Posterior vena cava (tissue), 2 donors: ENCODE measurements around the gene CTBP2. TPM values are rescaled to one million over a fixed set of nuclear protein-coding genes. Genes with fewer than 3 reads are reported as not detected.
"Not testable (repeated sequence)": the region's sequence is repeated elsewhere in the genome, so short reads cannot be mapped to it uniquely, and the experiment has no call there.

Experiments
- DNase-seq: peaks from one replicate; pipeline ENCODE4 v3.0.0-alpha.2; 2020; ENCODE audit warnings: low spot score
- intact Hi-C, 2 donors: fragments of 100-400 bp; cut with DNase I; formaldehyde crosslinking; loops; one replicate each; pipeline versions ENCODE4 v1.14.1 to v1.14.2; 2022 to 2023
- total RNA-seq, 2 donors: library from RNA; stranded (reverse); fragmentation: NEBNext Ultra II Directional; extraction: Animal tissue kit (Norgen Biotek cat#: 25700); gene quantifications; one replicate each; pipeline ENCODE4 v1.2.1, GENCODE V29; 2021
- donor health status: DM: yes; HTN: yes; CAD: no.
- donor health status: DM: yes; HTN: yes; CAD: no.

CTBP2 gene
- total RNA-seq, 2 donors from 2014 or later = 44.4 to 47.3 TPM

DNA sequence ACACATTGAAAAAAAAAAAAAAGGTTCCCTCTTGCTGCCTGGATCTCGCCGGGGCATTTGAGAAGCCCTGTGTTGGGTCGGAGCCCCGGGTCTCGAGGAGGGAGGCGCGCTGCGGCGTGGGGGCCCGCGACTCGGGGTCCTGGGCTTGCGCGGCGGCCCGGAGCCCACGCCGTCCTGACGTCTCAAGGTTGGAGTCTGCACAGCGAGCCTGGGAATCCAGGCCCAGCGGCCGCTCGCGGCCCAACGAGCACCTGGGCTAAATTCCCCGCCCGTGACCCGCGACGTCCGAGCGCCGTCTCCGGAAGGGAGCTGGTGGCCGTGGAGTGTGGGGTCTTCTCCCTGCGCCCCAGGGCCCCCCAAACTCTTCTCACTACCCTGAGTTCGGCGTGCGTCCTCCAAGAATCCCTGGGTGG is 1.4 kb upstream of the CTBP2 start:
- no peak for DNase-seq
- intact Hi-C loops = no loop called here

DNA sequence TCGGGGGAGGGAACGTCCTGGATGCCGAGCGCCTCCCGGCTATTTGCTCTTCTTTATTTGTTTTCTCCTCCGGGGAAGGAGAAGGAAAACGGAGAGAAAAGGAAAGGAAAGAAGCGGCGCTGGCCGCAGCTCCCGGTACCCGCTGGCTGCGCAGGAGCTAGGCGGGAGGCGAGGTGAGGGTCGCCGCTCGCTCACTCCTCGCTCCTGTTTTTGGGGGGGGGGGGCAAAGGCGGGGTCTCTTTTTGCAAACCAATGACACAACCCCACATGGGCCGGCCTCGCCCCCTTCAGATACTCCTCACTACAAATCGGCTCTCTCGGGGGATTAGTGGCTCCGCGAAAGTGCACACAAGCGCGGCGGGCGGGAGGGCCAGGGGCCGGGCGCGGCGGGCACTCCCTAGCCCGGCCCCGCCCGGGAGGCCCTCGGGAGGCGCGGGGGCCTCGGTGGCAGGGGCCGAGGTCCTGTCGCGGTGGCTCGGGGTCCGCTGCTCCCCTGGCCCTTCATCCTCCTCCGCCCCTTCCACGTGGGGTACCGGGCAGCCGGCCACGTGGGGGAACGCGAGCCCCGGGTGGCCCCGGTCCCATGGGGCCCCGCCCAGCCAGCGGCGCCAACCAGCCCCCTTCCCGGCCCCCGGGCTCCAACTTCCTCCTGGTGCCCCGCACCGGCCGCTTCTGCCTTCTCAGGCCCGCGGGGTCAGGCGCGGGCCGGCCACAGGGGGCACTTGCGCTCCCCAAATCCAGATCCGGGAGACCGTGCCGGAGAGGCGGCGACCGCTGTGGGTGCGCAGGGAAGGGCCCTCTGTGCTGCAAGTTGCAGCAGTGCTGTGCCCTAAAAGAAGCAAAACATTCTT is 718 bp upstream of the CTBP2 start:
- intact Hi-C loops = no loop called here
- DNase-seq = peak; percentile 93

DNA sequence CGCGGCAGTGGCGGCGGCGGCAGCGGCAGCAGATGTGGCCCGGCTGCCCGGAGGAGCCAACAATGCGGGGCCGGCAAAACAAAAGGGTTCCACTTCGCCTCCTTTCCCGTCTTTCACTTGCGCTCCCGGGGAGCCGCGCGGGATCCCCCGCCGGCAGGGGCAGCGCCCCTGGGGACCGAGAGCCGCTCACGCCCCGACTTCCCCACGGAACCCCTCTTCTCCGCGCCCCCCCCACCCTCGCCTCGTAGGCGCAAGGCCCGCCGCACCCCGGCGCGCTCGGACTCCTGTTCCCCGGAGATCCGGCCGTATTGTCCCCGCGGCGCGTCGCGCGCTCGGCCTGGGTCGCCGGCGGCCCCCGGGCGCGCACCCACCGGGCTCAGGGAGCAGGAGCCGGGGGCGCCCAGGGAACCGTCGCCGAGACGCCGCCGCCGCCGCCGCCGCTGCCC is 854 bp downstream of the CTBP2 start:
- intact Hi-C loops = loop anchor here in 1 of 2 donors (10.0 kb wide), 1 partner anchor 105 kb away; no protein-coding TSS in a partner anchor
- DNase-seq = no peak

DNA sequence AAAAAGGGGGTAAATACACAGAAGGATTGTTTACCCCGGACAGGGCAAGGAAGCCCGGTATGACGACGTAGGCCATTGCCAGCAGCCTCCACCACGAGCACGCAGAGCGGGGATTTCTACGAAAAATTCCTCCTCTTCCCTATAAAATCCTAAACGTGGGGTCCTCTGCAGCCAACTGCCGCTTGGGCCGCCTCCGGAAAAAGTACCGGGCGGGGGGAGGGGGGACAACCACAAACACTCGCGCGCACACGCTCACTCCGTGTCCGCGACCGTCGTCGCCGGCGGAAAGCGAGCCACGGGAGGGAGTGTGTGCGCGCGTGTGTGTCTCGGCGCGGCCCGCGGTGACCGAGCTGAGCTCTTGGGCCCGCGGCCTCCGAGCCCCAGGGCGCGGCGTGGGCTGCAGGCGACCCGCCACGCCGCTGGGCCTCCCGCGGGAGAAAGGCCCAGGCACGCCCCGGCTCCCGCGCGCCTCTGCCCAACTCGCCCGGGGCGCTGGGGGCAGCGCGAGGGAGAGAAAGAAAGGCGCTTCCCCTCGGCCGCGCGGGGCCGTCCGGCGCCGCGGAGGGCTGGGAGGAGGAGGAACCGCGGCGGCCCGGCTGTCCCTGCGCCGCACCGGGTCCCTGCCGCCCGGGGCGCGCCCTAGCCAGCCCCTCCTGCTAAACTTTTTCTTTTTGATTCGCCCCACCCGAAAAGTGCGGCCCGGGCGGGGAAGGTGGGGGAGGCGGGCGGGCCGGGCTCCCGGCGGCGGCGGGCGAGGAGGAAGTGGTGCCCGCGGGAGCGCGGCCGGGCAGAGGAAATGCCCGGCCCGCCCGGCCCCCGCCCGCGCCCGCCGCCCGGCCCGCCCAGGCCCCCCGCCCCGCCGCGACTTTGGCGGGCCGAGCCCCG is 1.5 kb downstream of the CTBP2 start:
- intact Hi-C loops = loop anchor here in 1 of 2 donors (10.0 kb wide), 1 partner anchor 104 kb away; no protein-coding TSS in a partner anchor
- peak; percentile 86 for DNase-seq

DNA sequence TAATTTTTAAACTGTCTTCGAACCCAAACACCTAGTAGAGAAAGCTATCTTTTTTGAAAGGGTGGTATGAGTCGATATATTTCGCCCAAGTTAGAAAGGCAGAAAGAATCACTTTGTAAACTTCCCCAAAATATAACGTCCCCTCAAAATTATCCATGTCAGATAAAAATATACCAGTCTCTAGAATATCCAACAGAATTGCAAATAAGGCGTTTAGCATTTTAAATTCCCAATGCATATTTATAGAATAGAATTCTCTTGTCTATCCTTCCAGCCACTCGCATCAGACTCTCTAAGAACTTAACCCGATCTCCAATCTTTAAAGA is 2.1 kb downstream of the CTBP2 start:
- no peak for DNase-seq
- intact Hi-C loops = loop anchor here in 1 of 2 donors (10.0 kb wide), 1 partner anchor 103 kb away; no protein-coding TSS in a partner anchor

DNA sequence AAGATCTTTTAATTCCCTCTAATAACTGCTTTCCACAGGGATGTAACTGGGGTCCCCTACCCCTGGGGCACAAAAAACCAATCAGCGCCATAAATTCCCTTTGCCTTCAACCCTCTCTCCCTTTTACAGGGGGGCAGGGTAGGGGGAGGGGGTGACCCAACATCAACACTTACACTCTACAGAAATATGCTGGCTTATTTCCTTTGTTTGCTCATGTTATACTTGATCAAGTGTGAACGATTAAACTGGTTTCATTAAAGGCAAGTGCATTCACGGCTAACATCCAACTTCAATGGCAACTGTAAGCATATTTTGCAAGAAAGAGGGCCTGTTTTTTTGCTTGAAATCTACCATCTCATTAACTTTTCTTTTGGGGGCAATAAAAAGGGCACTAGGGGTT is 2.9 kb downstream of the CTBP2 start:
- no peak for DNase-seq
- intact Hi-C loops = loop anchor here in 1 of 2 donors (10.0 kb wide), 1 partner anchor 103 kb away; no protein-coding TSS in a partner anchor

DNA sequence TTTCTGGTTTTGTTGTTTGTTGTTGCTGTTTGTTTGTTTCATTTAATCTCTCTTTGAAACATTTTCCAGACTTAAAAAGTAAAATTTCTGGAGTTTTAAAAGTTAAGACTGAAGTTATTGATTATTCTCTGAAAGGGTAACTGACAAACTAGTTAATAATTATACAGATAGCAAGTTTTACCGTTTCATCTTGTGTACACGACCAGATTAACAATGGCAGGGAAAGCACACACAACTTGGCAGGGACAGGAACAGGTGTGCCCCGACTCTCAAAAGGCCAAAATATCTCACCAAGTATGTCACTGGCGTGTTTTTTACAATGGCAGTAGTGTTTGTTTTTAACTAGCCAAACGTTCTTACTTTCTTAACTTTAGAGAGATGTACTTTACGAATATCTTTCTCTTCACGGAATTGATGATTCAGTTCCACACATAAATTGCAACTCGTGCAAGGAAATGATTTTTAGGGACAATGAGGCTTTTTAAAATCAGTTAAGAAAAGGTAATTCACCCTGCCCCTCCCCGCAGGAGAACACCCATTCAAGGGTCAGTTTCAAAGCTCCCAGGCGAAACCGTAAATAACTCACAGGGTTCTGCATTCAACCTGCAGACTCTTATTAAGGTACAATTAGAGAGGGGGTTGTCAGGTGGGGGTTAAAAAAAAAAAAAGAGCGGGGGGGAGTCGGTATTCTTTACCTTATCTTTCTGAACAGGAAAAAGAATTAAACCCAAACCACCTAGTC is 3.5 kb downstream of the CTBP2 start:
- DNase-seq = no peak

DNA sequence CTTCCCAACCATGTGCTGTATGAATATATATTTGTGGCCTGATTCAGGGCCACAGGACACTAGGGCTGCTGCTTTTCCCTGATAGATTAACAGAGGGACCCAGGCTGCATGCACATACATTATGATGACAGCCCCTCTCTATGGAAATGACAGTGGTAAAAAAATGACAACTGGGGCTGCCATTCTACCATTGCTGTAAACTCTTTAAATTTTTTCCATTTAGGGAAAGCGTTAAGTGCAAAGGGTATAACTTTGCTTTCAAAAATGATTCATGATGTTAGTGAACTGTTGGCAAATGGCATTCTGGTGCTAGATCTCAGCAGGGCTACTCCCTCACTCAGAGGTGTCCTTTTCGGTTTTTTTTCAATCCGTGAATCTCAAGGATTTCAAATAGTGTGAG is 4.2 kb downstream of the CTBP2 start:
- no peak for DNase-seq

More for the DNA sequence above, 3.5 kb downstream of the CTBP2 start:
- intact Hi-C loops = loop anchor here in 1 of 2 donors (10.0 kb wide), 1 partner anchor 102 kb away; no protein-coding TSS in a partner anchor

DNA sequence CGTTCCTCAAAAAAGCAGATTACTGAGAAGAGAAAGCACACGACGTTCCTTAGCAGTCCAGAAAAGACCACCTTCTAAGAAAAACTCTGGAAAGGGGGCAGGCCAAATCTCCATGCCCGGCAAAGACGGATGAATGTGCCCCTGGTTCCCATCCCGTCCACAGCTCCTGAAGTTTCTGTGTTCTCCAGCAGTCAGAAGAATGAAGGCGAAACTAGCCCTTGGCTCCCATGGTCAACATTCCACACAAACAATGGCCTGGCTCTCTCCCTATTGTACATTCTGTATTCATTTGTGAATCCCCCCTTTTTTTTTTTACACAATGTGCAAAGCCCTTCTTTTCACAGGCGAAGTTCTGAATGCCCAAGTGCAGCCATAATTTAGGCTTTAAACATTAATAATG is 5.3 kb downstream of the CTBP2 start:
- no peak for DNase-seq
- intact Hi-C loops = loop anchor here in 1 of 2 donors (10.0 kb wide), 1 partner anchor 100 kb away; no protein-coding TSS in a partner anchor

More for the DNA sequence above, 4.2 kb downstream of the CTBP2 start:
- intact Hi-C loops = loop anchor here in 1 of 2 donors (10.0 kb wide), 1 partner anchor 101 kb away; no protein-coding TSS in a partner anchor

DNA sequence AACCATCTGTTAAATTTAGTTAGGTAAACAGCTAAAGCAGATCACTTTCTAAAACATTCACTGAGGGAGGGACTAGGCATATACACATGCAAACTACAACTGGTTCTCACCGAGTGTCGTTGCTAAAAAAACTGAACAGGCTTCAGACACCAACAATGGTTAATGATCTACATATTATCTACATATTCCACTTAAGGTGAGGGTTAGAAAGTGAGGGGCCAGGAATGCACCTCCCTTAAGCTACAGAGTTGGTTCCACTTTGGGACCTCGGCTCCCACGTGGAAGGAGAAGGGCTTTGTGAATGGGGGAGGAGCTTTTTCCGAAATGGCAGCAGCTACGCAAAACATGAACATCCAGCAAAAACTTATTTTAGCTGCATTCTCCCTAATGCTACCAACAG is 5.8 kb downstream of the CTBP2 start:
- intact Hi-C loops = loop anchor here in 1 of 2 donors (10.0 kb wide), 1 partner anchor 100 kb away; no protein-coding TSS in a partner anchor
- DNase-seq = no peak

DNA sequence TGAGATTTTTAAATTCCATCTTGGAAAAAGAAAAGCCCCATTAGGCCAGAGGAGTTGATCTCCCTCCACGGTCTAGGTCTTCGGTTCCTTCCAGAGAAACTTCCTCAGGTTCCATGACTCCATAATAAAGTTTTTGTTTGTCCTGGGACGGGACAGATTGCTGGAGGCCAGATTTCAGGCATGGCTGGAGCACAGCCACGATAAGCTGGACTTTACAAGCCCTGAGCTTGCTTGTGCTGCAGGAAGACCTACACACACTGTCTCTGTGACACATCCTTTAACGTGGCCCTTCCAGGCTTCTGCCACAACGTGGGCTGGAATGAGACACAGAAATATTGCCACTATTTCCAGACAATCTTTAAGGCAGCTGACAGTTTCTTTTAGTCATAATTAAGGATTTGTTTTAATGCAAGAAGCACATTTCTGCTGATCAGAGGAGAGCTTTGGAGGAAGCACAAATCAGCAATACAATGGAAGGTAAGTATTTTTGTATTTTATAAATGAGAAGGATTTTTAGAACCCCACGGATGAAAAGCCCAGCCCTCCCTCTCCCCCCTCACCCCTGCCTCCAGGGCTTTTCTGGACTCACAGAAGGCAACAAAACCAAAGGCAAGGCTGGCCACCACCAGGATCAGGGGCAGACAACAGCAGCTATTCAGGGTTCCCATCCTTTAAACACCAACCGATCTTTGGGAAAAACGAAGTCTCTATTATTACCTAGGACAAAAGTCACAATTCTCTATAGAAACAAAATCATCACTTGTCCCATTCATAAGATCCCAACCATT is 6.5 kb downstream of the CTBP2 start:
- intact Hi-C loops = loop anchor here in 1 of 2 donors (10.0 kb wide), 1 partner anchor 99 kb away; no protein-coding TSS in a partner anchor
- no peak for DNase-seq

DNA sequence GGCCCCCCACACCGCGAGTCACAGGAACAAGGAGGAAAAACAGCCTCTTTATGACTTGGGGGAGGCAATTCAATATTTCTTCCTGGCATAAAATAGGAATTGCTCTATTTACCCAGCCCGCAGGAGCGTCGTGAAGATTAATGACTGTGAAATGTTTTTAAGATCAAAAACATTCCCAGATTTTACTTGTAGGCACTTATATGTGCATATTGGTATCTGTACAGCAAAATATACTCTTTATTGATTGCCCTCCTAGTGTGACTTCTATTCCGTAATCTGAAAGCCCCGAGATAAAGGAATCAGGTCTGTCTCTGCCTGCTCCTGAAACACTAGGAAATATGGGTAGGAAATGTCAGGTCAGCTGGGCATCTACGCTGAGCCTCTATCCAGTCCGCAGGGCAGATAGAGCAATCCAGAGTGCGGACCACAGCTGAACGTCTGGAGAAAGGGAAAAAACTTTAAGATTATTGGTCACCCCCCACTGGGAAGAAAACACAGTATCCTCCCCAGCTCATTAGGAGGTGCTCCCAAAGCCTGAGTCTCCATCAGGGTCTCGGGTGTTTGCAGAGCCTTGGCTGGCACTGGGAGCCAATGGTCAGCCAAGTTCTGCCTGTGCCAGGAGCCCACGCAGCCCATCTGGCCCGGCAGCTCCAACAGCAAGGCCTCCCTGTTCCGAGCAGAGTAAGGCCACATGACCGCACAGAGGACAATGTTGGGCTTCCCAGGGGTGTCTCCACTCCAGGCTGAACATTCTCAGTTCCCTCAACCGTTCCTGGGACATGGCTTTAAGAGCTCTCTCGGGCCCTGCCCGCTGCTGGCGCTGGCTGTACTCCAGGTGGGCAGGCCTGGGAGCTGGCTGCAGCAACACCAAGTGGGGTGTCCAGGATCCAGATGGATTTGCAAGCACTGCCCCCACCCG is 7.7 kb downstream of the CTBP2 start:
- DNase-seq = no peak
- intact Hi-C loops = loop anchor here in 1 of 2 donors (10.0 kb wide), 1 partner anchor 98 kb away; no protein-coding TSS in a partner anchor

DNA sequence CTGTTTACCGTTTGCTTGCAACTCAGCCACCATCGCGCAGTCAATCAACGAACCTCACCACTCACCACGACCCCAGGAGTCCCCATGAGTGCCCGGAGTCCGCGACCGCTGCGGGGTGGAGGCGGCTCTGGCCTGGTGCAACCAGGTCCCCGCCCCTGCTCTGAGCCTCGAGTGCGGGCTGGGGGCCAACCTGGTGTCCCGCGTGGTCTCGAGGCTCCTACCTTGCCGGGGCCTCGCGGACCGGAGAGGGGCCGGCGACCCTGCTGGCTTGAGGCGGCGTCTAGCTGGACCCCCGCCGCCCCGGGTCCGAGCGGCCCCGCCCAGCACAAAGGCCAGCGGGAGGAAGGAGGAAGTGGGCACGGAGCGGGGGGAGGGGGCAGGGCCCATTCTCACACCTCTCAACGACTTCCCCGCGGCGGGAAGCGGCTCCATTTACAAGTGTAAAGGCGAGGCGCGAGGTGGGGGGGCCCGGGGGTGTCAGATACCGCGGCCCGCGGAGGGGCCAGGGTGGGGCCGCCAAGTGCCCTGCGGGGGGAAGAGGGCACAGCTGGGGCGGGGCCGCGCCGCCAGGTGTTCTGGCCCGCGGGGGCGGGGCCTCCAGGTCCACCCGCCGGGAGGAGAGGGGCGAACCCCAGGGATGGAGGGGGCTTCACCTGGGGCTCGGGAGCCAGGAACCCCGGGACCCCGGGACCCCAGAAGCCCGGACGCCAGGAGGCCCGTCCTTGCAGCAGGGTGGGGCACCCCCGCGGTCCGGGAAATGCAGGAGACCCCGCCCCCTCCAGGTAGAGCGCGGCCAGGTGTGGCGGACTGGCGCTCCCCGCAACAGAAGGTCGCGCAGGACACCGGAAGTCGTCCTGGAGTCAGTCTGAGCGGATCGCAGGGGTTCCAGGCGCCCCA is 8.6 kb downstream of the CTBP2 start:
- DNase-seq = no peak
- intact Hi-C loops = loop anchor here in 1 of 2 donors (10.0 kb wide), 1 partner anchor 97 kb away; no protein-coding TSS in a partner anchor

DNA sequence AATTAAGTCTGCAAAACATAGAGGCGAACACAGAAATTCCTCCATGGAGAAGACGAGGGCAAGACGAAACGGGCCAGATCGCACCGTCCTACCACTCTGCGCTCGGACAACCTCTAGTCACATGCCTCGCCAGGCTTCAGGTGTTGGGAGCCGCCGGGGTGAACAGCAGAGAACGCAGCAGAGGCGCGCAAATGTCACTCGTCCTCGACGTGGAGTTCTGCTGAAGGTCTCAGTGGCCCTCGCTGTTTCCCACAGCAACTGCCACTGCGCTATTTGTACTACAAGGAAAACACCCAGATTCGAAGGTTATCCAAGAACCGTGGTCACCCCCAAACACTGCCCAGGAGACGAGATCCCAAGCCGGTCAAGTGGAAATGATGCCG is 9.2 kb downstream of the CTBP2 start:
- DNase-seq = no peak
- intact Hi-C loops = loop anchor here in 1 of 2 donors (10.0 kb wide), 1 partner anchor 96 kb away; no protein-coding TSS in a partner anchor

DNA sequence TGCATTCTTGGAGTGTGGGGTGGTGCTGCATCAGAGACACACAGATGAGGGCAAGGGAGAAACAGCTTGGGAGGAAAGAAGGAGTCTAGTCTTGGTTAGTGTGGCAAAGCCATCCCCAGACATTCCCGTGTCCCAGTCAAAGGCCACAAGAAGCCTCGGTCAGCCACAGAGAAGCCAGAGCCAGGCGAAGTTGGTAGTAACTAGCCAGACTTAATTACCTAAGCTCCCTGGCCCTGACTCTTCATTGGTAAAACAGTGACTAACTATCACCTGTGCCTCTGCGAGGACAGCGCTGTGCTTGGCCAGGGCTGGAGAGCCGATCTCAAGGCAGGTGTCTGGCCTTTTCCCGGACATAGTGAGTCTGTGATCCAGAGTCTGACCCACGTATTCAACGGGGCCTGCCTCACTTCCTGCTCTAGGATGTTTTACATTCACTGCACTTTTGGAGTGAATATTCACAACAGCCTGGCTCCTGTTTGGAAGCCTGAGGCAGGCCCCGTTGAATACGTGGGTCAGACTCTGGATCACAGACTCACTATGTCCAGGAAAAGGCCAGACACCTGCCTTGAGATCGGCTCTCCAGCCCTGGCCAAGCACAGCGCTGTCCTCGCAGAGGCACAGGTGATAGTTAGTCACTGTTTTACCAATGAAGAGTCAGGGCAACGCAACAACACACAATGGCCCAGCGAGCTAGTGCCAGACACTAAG is 9.8 kb downstream of the CTBP2 start:
- not testable (repeated sequence) for DNase-seq
- intact Hi-C loops = loop anchor here in 1 of 2 donors (10.0 kb wide), 1 partner anchor 96 kb away; no protein-coding TSS in a partner anchor
